Central memory CD8-positive, alpha-beta T cell (primary cell): ENCODE measurements around the gene SHC2.
A peak's percentile ranks its signal among the peaks of the same experiment; 100 is the strongest.
"Not testable (repeated sequence)": the region's sequence is repeated elsewhere in the genome, so short reads cannot be mapped to it uniquely, and the experiment has no call there.

ENCODE experiments used
- ATAC-seq: fragments of 150-1000 bp; cut with Tn5 transposase; replicated peaks from 2 replicates; pipeline ENCODE4 v1.10.0; 2022; ENCODE audit warnings: mild to moderate bottlenecking, moderate FRiP score, moderate number of reproducible peaks; ENCODE audit not compliant: poor library complexity, severe bottlenecking; ENCODE audit errors: extremely low read depth
- DNase-seq, 2 donors: peaks; one replicate each; pipeline ENCODE4 v3.0.0; 2021; ENCODE audit warnings: low spot score in 2 of 2
- H3K27ac Mint-ChIP-seq: one replicate; pipeline ENCODE4 v1.8.0; 2022; ENCODE audit warnings: low read depth, mild to moderate bottlenecking, moderate library complexity, mixed read lengths
- H3K27me3 Mint-ChIP-seq: one replicate; pipeline ENCODE4 v1.8.0; 2022; ENCODE audit warnings: mixed read lengths
- H3K36me3 Mint-ChIP-seq: one replicate; pipeline ENCODE4 v1.8.0; 2022; ENCODE audit warnings: mild to moderate bottlenecking, moderate library complexity, mixed read lengths; ENCODE audit not compliant: insufficient read depth
- H3K4me1 Mint-ChIP-seq: one replicate; pipeline ENCODE4 v1.8.0; 2022; ENCODE audit warnings: mixed read lengths
- H3K4me3 Mint-ChIP-seq: one replicate; pipeline ENCODE4 v1.8.0; 2022; ENCODE audit warnings: mild to moderate bottlenecking, moderate library complexity, mixed read lengths
- H3K9me3 Mint-ChIP-seq: one replicate; pipeline ENCODE4 v1.8.0; 2022; ENCODE audit warnings: mixed read lengths

The SHC2 gene

DNA sequence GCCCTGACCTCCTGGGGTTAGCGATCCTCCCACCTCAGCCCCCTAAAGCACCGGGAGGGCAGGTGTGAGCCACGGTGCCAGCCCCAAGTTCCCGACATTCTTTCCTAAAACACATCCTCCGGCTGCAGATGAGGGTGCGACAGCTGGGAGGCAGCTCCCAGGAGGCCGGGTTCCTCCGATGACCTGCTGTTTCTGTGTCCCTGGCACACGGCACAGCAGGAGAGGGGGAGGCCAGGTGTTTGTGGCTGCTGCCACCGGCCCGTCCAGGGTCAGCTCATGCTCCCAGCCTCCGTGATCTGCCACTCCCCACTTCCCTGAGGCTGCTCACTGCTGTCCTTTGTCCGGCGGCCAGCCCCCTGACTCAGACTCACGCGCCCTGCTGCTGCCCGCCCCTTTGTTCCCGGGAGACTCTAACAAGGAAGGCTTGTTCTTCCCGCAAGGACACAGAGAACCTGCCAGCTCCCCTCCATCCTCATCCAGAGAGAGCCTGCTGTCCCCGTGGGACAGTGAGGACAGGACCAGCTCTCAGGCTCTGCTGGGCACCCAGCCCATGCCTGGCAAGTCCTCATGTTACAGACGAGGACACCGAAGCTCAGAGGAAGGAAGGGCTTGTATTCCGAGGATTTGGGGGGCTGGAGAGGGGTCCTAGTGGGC lies 24.9 kb upstream of the SHC2 start:
- Mint-ChIP-seq H3K36me3 (peaks cover 22% of the 10 kb centered on the region), H3K27ac (no peak overlapping the region), H3K9me3 (peaks cover 8% of the 10 kb centered on the region), H3K4me3 (no peak overlapping the region), H3K27me3 (peaks cover 9% of the 10 kb centered on the region), H3K4me1 (peaks cover 8% of the 10 kb centered on the region)
- DNase-seq (no peak), ATAC-seq (no peak)

DNA sequence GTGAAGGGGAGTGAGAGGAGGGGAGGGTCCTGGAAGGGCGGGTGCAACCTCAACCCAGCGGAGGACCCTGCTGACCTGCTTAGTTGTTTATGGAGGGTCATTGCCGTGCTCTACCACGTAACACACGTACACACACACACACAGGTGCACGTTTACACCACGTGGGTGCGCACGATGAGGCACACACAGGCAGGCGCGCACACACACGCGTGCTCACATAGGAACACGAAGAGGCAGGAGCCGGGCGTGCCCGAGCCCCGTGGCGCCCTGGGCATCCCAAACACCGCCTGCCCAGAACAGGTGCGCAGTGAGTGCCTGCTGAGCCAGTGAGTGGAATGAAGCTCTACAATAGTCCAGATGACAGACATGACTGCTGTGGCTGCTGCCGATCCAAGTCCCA lies 24.2 kb upstream of the SHC2 start:
- Mint-ChIP-seq H3K4me1 (peaks cover 14% of the 10 kb centered on the region), H3K4me3 (no peak overlapping the region), H3K9me3 (peaks cover 14% of the 10 kb centered on the region), H3K27ac (no peak overlapping the region), H3K36me3 (peaks cover 28% of the 10 kb centered on the region), H3K27me3 (peaks cover 9% of the 10 kb centered on the region)
- ATAC-seq = no peak
- DNase-seq = no peak

DNA sequence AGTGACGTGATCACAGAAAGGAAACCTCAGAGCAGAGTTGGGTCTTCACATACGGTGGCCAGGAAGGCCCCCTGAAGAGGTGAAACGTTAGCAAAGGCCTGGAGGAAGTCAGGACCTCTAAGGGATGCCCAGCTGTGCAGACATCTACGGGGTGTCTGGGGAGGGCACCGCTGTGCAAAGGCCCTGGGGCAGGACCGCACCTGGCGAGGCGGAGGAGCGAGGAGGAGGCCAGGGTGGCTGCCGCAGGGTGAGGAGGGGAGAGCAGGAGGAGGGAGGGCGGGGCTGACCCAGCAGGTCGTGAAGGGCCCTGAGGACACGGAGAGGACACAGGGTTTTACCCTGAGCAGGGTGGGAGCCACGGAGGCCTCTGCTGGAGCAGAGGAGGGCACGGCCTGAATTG lies 23.7 kb upstream of the SHC2 start:
- Mint-ChIP-seq H3K9me3 (peaks cover 16% of the 10 kb centered on the region), H3K27ac (no peak overlapping the region), H3K36me3 (peaks cover 30% of the 10 kb centered on the region), H3K4me3 (no peak overlapping the region), H3K27me3 (peaks cover 9% of the 10 kb centered on the region), H3K4me1 (peaks cover 16% of the 10 kb centered on the region)
- DNase-seq (no peak), ATAC-seq (no peak)

DNA sequence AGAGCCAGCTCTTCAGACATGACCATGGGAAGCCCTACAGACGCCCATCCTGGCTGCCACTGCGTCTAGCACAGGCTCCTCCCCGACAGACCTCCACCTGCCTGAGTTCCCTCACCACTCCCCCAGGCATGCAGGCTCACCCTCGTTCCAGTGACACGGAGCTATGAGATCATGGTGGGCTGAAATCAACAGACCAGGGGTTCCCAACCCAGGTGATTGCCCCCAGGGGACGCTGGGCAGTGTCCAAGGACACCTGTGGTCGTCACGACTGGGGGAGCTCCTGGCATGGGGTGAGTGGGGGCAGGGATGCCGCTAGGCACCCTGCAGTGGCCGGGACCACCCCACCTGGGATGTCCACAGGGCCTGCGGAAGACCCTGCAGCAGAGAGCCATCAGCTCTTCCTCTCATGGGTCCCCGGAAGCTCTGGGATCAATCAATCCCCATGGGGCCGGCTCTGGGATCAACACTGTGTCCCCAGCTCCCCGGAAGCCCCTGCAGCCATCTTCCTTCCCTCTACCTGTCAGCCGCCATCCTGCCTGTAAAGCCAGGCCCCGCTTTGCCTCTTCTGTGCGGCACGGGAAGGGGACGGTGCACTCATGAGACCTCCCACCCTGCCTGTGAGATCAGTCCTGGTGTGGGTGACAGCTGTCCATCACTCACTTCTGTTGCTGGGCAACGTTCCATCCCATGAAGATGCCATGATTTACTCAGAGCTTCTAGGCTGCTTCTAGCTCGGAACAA lies 22.7 kb upstream of the SHC2 start:
- H3K27ac Mint-ChIP-seq = no peak overlapping the region
- DNase-seq = no peak
- peaks cover 28% of the 10 kb centered on the region for H3K36me3 Mint-ChIP-seq
- peaks cover 16% of the 10 kb centered on the region for H3K9me3 Mint-ChIP-seq
- H3K4me1 Mint-ChIP-seq = peaks cover 14% of the 10 kb centered on the region
- no peak for ATAC-seq
- H3K27me3 Mint-ChIP-seq = peaks cover 9% of the 10 kb centered on the region
- no peak overlapping the region for H3K4me3 Mint-ChIP-seq

DNA sequence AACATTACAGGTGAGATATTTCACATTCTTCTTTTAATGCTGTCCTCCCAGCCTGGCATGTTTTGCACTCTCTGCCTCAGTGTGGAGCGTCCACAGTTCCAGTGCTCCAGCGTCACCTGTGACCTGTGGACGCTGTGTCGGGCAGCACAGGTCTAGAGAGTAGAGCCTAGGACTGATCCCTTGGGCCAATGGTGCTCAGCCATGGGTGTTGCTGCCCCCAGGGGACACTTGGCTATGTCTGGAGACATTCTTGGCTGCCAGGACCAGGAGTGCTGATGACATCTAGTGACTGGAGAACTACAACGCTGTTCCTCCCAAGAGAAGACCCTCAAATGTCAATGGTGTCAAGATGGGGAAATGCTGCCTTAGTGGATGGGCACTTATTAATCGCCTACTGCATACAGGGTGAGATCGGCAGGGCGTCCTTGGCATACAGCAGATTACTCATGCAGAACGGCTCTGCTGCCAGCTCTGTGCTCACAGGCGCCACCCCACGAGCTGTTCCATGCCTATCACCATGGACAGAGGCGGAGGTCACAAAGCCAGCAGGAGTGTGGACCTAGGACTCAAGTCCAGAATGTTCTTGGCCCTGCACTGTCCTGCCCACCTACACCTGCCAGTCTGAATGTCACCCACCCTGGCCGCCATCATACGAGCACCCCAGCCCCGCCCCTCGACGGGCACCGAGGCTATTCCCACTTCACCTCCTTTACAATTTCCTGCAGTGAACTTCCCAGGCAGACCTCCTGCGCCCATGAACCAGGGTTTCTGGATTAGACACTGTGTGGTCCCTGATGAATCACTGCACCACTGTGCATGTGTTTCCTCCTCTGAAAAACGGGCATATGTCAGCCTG lies 21.6 kb upstream of the SHC2 start:
- DNase-seq (no peak), ATAC-seq (no peak)
- Mint-ChIP-seq H3K27me3 (peaks cover 9% of the 10 kb centered on the region), H3K4me3 (no peak overlapping the region), H3K27ac (no peak overlapping the region), H3K9me3 (peaks cover 16% of the 10 kb centered on the region), H3K4me1 (peaks cover 14% of the 10 kb centered on the region), H3K36me3 (peaks cover 25% of the 10 kb centered on the region)

DNA sequence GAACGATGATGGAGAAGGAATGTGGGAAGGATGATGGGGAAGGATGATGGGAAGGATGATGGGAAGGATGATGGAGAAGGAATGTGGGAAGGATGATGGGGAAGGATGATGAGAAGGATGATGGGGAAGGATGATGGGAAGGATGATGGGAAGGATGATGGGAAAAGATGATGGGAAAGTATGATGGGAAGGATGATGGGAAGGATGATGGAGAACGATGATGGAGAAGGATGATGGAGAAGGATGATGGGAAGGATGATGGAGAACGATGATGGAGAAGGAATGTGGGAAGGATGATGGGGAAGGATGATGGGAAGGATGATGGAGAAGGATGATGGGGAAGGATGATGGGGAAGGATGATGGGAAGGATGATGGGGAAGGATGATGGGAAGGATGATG lies 20.3 kb upstream of the SHC2 start:
- Mint-ChIP-seq H3K4me1 (peaks cover 14% of the 10 kb centered on the region), H3K27ac (peak overlapping the region; percentile 97), H3K9me3 (peaks cover 16% of the 10 kb centered on the region), H3K4me3 (peak overlapping the region; percentile 51), H3K36me3 (peaks cover 25% of the 10 kb centered on the region)
- not testable (repeated sequence) for ATAC-seq, H3K27me3 Mint-ChIP-seq, DNase-seq

DNA sequence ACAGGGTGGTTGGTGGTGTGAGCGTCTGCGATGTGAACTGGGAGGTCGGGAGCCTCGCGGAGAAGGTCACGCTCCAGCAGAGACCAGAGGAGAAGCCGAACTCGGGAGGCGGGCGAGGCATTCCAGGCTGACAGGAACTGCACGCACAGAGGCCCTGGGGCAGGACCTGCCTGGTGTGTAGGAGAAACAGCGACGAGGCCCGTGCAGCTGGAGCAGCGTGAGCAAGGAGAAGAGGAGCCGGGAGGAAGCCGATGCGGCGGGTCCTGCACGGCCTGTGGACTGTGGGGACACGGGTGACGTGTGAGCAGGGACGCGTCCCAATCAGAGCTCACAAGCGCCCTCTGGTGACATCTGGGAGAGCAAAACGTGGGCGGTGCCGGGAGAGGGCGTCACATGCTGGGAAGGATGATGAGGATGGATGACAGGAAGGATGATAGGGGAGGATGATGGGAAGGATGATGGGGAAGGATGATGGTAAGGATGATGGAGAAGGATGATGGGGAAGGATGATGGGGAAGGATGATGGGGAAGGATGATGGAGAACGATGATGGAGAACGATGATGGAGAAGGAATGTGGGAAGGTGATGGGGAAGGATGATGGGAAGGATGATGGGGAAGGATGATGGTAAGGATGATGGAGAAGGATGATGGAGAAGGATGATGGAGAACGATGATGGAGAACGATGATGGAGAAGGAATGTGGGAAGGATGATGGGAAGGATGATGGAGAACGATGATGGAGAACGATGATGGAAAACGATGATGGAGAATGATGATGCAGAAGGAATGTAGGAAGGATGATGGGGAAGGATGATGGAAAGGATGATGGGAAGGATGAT lies 19.4 kb upstream of the SHC2 start:
- Mint-ChIP-seq H3K36me3 (peaks cover 25% of the 10 kb centered on the region), H3K27me3 (no peaks in the 10 kb centered on the region), H3K4me1 (peaks cover 14% of the 10 kb centered on the region), H3K27ac (peak overlapping the region; percentile 97), H3K9me3 (peaks cover 16% of the 10 kb centered on the region), H3K4me3 (peak overlapping the region; percentile 51)
- ATAC-seq (no peak), DNase-seq (peak in 1 of 2 donors; percentile 27)

DNA sequence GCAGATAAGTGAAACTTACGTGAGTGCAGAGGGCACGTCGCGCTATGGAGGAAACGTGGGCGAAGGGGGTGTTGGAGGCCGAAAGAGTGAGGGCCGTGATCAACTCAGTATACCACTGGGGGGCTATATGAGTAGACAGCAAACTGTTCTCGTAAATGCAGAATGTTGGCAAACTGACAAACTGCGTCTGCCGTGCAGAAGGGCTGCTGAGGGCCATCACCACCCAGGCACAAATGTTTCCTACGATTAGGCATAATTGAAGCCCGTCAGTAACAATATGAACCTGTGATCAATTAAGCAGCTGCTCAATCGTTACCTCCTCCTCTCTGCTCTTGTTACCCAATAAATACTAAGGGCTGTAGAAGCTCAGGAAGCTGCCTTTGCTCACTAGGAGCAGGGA lies 18.1 kb upstream of the SHC2 start:
- Mint-ChIP-seq H3K4me3 (no peak overlapping the region), H3K9me3 (peaks cover 16% of the 10 kb centered on the region), H3K27ac (peak overlapping the region; percentile 71), H3K36me3 (peaks cover 25% of the 10 kb centered on the region), H3K27me3 (no peaks in the 10 kb centered on the region), H3K4me1 (peaks cover 14% of the 10 kb centered on the region)
- no peak for DNase-seq
- no peak for ATAC-seq

DNA sequence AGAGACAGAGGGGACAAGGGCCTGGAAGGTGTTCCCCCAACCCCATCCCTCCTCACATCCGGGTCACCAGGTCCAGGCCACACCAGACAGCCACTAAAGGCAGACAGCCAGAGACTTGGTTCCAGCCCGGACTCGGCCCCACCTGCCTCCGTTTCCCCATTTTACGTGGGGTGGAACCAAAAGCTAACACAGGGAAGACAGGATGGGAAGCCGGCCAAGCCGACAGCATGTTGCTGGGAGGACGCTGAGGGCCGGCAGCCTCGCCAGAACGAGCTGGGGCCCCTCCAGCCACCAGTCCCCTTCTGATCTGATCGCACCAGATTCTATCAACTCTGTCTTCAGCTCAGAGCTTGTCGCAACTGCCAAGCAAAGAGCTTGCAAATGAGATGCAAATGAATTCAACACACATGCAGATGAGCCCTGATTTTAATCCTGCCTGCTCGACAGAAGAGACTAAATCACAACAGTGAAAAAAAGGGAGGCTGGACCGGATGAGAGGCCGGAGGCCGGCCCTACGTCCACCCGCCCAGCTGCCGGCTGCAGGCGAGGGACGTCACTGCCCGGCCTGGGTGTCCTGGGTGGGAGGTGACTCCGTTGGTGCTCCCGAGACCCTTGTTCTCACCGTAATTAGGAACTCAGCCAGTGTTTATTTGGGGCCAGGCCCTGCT lies 17.5 kb upstream of the SHC2 start:
- H3K36me3 Mint-ChIP-seq = peaks cover 25% of the 10 kb centered on the region
- peaks cover 16% of the 10 kb centered on the region for H3K9me3 Mint-ChIP-seq
- H3K27me3 Mint-ChIP-seq = no peaks in the 10 kb centered on the region
- ATAC-seq (no peak), DNase-seq (no peak)
- peaks cover 14% of the 10 kb centered on the region for H3K4me1 Mint-ChIP-seq
- no peak overlapping the region for H3K4me3 Mint-ChIP-seq
- peak overlapping the region; percentile 71 for H3K27ac Mint-ChIP-seq

DNA sequence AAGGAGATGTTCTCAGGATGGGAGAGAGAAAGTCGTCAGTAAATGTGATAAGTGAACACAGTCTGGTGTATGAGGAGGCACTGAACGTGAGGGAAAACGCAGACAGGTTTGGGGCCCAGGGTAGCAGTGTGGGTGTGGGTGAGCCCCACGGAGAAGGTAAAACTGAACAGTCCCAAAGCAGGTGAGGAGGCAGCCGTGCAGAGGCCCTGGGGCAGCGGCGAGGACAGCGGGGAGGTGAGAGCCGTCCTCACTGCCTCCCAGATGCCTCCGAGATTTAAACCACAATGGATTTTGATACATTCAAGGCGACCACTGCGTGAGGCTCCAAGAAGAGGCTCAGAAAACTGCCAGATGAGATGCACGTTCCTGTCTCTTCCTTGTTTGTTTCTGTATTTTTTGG lies 14.5 kb upstream of the SHC2 start:
- ATAC-seq = no peak
- no peak overlapping the region for H3K27ac Mint-ChIP-seq

DNA sequence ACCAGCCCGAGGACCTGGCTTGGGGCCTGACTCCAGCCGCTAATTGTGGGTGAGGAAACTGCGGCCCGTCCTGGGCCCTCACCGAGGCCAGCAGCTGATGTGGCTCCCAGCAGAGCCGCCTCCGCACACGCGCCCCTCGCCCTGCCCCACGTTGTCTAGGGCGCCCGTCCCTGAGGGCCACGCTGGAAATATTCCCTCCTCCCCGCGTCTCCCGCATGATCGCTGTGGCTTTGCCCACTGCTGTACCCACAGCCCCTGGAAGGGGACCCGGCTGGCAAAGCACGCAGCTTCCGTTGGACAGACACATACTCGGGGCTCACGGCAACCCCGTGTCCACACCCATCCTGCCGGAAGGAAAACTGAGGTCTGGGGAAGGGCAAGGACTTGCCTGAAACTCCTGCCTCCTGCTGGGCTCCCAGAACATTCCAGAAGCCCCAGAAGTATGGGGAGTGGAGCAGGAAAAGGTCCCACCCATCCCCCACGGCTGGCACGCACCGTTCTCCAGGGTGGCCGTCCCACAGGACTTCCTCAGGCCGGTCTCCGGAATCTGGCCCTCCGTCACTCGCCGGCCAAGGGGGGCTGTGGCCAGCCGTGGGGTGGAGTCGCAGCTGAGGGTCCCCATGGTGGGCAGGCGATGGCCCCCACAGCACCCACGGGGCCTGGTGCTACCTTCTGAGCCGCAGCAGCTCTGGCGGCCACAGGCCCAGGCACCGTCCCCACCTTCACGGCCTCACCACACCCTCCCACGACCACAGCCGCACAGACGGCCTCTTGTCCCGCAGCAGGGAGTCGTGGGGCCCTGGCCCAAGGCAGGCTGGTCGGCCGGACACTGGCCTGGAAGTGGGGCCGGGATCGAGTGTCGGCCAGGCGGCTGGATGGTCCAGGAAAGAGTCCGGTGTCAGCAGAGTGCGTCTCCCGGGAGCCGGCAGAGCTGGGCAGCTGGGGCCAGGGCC lies 13.6 kb upstream of the SHC2 start:
- no peak overlapping the region for H3K27ac Mint-ChIP-seq
- H3K9me3 Mint-ChIP-seq = no peaks in the 10 kb centered on the region
- H3K27me3 Mint-ChIP-seq = no peaks in the 10 kb centered on the region
- DNase-seq (no peak), ATAC-seq (no peak)
- no peak overlapping the region for H3K4me3 Mint-ChIP-seq
- no peaks in the 10 kb centered on the region for H3K4me1 Mint-ChIP-seq
- H3K36me3 Mint-ChIP-seq = peaks cover 1% of the 10 kb centered on the region

More for the DNA sequence above, 14.5 kb upstream of the SHC2 start:
- no peak overlapping the region for H3K4me3 Mint-ChIP-seq
- peaks cover 5% of the 10 kb centered on the region for H3K9me3 Mint-ChIP-seq
- DNase-seq = no peak
- peaks cover 8% of the 10 kb centered on the region for H3K4me1 Mint-ChIP-seq
- peaks cover 7% of the 10 kb centered on the region for H3K36me3 Mint-ChIP-seq
- no peaks in the 10 kb centered on the region for H3K27me3 Mint-ChIP-seq
